RWPE2 (cell line): ENCODE measurements around the gene TMEM131.

Experiments
- ATAC-seq: fragments of 200-7000 bp; cut with Tn5 transposase; 3 replicates; pipeline ENCODE4 v1.9.1; 2021; ENCODE audit warnings: low read depth
- DNase-seq: peaks from one replicate; pipeline ENCODE4 v3.0.0-alpha.2; 2020; ENCODE audit warnings: low spot score
- H3K27ac ChIP-seq: fragments of 450-650 bp; 2 replicates; pipeline ENCODE4 v1.5.1; 2017; ENCODE audit warnings: mild to moderate bottlenecking; ENCODE audit not compliant: poor library complexity, severe bottlenecking
- H3K27me3 ChIP-seq: fragments of 250-450 bp; sonication (Bioruptor Pico); 2 replicates; pipeline ENCODE4 v1.5.1; 2021; ENCODE audit warnings: mild to moderate bottlenecking, moderate library complexity; ENCODE audit not compliant: insufficient read depth, poor library complexity, severe bottlenecking
- H3K36me3 ChIP-seq: fragments of 250-450 bp; sonication (Bioruptor Pico); 2 replicates; pipeline ENCODE4 v1.5.1; 2020; ENCODE audit warnings: low read depth, mild to moderate bottlenecking, moderate library complexity
- H3K4me1 ChIP-seq: fragments of 250-450 bp; sonication (Bioruptor Pico); 2 replicates; pipeline ENCODE4 v1.5.1; 2021; ENCODE audit warnings: mild to moderate bottlenecking, moderate library complexity; ENCODE audit not compliant: insufficient read depth, poor library complexity, severe bottlenecking
- H3K4me3 ChIP-seq: fragments of 250-450 bp; sonication (Bioruptor Pico); 2 replicates; pipeline ENCODE4 v1.5.1; 2021; ENCODE audit warnings: mild to moderate bottlenecking, moderate library complexity; ENCODE audit not compliant: severe bottlenecking
- H3K9me3 ChIP-seq: fragments of 250-450 bp; sonication (Bioruptor Pico); 2 replicates; pipeline ENCODE4 v1.5.1; 2021; ENCODE audit warnings: mild to moderate bottlenecking, moderate library complexity; ENCODE audit not compliant: severe bottlenecking
- CTCF ChIP-seq: fragments of 450-650 bp; IDR thresholded peaks from one replicate; pipeline ENCODE4 v1.5.1; 2017; ENCODE audit warnings: mild to moderate bottlenecking, moderate library complexity; ENCODE audit not compliant: poor library complexity, severe bottlenecking

TMEM131 gene

GRCh38 chr2:97784953-97785352 lies 210.8 kb downstream of the TMEM131 start:
- no peak overlapping the region for H3K27ac ChIP-seq
- H3K4me3 ChIP-seq, result no peak overlapping the region
- ATAC-seq, result no peak
- no peaks in the 10 kb centered on the region for H3K27me3 ChIP-seq
- no peaks in the 10 kb centered on the region for H3K9me3 ChIP-seq
- no peaks in the 10 kb centered on the region for H3K36me3 ChIP-seq
- no peak for DNase-seq
- TF ChIP-seq CTCF, result no peak
- H3K4me1 ChIP-seq, result no peaks in the 10 kb centered on the region

GRCh38 chr2:97781981-97782380 lies 213.8 kb downstream of the TMEM131 start:
- DNase-seq (no peak), ATAC-seq (0 out of 3 replicates have a peak, but pooled peaks have one; percentile 29)
- no peaks in the 10 kb centered on the region for H3K9me3 ChIP-seq
- H3K27ac ChIP-seq, result no peak overlapping the region
- no peaks in the 10 kb centered on the region; the same call in 1 of the 2 replicates for H3K36me3 ChIP-seq
- H3K27me3 ChIP-seq, result no peaks in the 10 kb centered on the region
- H3K4me3 ChIP-seq, result no peak overlapping the region
- no peaks in the 10 kb centered on the region for H3K4me1 ChIP-seq
- no peak for TF ChIP-seq CTCF

GRCh38 chr2:97779141-97779540 lies 216.6 kb downstream of the TMEM131 start:
- TF ChIP-seq CTCF, result no peak
- no peak for ATAC-seq
- H3K9me3 ChIP-seq, result no peaks in the 10 kb centered on the region
- no peak overlapping the region for H3K4me3 ChIP-seq
- no peak for DNase-seq
- H3K4me1 ChIP-seq, result no peaks in the 10 kb centered on the region
- no peak overlapping the region for H3K27ac ChIP-seq
- H3K36me3 ChIP-seq, result peaks cover 2% of the 10 kb centered on the region
- H3K27me3 ChIP-seq, result no peaks in the 10 kb centered on the region

GRCh38 chr2:97775074-97775473 lies 220.7 kb downstream of the TMEM131 start:
- ATAC-seq (no peak), DNase-seq (peak; percentile 33)
- H3K36me3 ChIP-seq, result peaks cover 21% of the 10 kb centered on the region
- no peaks in the 10 kb centered on the region for H3K4me1 ChIP-seq
- H3K9me3 ChIP-seq, result no peaks in the 10 kb centered on the region
- TF ChIP-seq CTCF, result no peak
- no peaks in the 10 kb centered on the region for H3K27me3 ChIP-seq
- H3K4me3 ChIP-seq, result no peak overlapping the region
- H3K27ac ChIP-seq, result no peak overlapping the region

GRCh38 chr2:97774425-97774824 lies 221.3 kb downstream of the TMEM131 start:
- Histone ChIP-seq H3K9me3 (no peaks in the 10 kb centered on the region), H3K27ac (no peak overlapping the region), H3K36me3 (peaks cover 21% of the 10 kb centered on the region), H3K4me3 (no peak overlapping the region), H3K27me3 (no peaks in the 10 kb centered on the region), H3K4me1 (no peaks in the 10 kb centered on the region)
- peak; percentile 44 for TF ChIP-seq CTCF
- ATAC-seq, result peak; percentile 58; the same call in 1 of the 3 replicates
- peak; percentile 19 for DNase-seq
